PC-9 (cell line): ENCODE data around the gene MDH1.

Experiments
- CTCF ChIP-seq: fragments of 200-600 bp; sonication (generic); conservative IDR thresholded peaks from 2 replicates; pipeline ENCODE4 v1.6.1; 2017; ENCODE audit warnings: mixed run types, antibody characterized with exemption, mild to moderate bottlenecking, moderate library complexity
- EZH2 ChIP-seq: fragments of 200-600 bp; sonication (generic); IDR thresholded peaks from 2 replicates; pipeline ENCODE4 v1.8.0; 2017; ENCODE audit warnings: antibody characterized with exemption, low read depth

GRCh38 chr2:63628403-63628942 lies 39.7 kb downstream of the MDH1 start:
- TF ChIP-seq CTCF, result no peak
- no peak for TF ChIP-seq EZH2
